ENCODE results near the gene ABCA7.

DNA sequence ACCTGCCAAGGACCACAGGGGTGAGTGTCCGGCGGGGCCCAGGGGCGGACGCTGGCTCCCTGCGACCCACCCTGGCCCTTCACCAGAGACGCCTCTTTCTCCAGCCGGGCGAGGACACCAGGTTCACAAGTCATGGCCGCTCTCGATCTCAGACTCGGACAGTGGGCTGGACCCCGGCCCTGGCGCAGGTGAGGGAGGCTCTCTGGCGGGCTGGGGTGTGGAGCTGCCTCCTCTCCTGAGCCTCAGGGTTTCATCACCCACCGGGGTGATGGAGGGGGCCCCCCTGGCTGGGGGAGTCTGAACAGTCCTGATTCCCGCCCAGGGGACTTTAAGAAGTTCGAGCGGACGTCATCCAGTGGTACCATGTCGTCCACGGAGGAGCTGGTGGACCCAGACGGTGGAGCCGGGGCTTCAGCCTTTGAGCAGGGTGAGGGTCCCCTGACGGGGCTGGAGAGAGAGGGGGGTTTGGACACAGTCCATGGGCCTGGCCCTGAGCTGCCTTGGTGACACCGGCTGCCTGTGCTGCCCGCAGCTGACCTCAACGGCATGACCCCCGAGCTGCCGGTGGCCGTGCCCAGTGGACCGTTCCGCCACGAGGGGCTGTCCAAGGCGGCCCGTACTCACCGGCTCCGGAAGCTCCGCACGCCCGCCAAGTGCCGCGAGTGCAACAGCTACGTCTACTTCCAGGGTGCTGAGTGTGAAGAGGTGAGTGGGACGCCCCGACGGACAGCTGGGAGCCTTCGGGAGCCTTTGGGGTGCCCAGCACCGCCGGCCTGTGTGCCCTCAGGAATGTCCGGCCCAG lies 40.7 kb downstream of the ABCA7 start:
- no peak for TF ChIP-seq RAD21 (conservative IDR thresholded peaks at IDR 0.05)
- TF ChIP-seq POLR2AphosphoS5 (IDR thresholded peaks at IDR 0.05), result no peak
- no peak for TF ChIP-seq EP300 (conservative IDR thresholded peaks at IDR 0.05; ENCODE audit: poor library complexity, severe bottlenecking)
- TF ChIP-seq, protein P1, sequence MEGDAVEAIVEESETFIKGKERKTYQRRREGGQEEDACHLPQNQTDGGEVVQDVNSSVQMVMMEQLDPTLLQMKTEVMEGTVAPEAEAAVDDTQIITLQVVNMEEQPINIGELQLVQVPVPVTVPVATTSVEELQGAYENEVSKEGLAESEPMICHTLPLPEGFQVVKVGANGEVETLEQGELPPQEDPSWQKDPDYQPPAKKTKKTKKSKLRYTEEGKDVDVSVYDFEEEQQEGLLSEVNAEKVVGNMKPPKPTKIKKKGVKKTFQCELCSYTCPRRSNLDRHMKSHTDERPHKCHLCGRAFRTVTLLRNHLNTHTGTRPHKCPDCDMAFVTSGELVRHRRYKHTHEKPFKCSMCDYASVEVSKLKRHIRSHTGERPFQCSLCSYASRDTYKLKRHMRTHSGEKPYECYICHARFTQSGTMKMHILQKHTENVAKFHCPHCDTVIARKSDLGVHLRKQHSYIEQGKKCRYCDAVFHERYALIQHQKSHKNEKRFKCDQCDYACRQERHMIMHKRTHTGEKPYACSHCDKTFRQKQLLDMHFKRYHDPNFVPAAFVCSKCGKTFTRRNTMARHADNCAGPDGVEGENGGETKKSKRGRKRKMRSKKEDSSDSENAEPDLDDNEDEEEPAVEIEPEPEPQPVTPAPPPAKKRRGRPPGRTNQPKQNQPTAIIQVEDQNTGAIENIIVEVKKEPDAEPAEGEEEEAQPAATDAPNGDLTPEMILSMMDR (IDR thresholded peaks at IDR 0.05; ENCODE audit: poor library complexity, severe bottlenecking), result no peak
- TF ChIP-seq, protein P2, sequence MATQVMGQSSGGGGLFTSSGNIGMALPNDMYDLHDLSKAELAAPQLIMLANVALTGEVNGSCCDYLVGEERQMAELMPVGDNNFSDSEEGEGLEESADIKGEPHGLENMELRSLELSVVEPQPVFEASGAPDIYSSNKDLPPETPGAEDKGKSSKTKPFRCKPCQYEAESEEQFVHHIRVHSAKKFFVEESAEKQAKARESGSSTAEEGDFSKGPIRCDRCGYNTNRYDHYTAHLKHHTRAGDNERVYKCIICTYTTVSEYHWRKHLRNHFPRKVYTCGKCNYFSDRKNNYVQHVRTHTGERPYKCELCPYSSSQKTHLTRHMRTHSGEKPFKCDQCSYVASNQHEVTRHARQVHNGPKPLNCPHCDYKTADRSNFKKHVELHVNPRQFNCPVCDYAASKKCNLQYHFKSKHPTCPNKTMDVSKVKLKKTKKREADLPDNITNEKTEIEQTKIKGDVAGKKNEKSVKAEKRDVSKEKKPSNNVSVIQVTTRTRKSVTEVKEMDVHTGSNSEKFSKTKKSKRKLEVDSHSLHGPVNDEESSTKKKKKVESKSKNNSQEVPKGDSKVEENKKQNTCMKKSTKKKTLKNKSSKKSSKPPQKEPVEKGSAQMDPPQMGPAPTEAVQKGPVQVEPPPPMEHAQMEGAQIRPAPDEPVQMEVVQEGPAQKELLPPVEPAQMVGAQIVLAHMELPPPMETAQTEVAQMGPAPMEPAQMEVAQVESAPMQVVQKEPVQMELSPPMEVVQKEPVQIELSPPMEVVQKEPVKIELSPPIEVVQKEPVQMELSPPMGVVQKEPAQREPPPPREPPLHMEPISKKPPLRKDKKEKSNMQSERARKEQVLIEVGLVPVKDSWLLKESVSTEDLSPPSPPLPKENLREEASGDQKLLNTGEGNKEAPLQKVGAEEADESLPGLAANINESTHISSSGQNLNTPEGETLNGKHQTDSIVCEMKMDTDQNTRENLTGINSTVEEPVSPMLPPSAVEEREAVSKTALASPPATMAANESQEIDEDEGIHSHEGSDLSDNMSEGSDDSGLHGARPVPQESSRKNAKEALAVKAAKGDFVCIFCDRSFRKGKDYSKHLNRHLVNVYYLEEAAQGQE (IDR thresholded peaks at IDR 0.05; ENCODE audit: borderline replicate concordance), result no peak
- no peak for TF ChIP-seq TAF1 (IDR thresholded peaks at IDR 0.05; ENCODE audit: low read depth)
- TF ChIP-seq EZH2 (IDR thresholded peaks at IDR 0.05; ENCODE audit: borderline replicate concordance, insufficient read depth, low read length, poor library complexity, severe bottlenecking), result no peak
- TF ChIP-seq SMC3 (conservative IDR thresholded peaks at IDR 0.05; ENCODE audit: poor library complexity), result no peak
- no peak for TF ChIP-seq MXI1 (conservative IDR thresholded peaks at IDR 0.05; ENCODE audit: poor library complexity, severe bottlenecking)
